ENCODE data around the gene DNM3.

DNA sequence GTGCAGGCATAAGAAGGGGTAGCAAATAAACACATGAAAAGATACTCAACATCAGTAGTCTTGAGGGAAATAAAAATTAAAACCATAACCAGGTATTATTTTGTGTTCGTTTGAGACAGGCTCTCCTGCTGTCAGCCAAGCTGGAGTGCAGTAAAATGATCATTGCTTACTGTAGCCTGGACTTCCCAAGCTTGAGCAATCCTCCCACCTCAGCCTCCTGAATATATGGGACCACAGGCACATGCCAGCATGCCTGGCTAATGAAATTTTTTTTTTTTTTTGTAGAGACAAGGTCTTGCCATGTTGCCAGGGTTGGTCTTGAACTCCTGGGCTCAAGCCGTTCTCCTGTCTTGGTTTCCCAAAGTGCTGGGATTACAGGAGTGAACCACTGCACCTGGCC lies 108.0 kb downstream of the DNM3 start:
- TF ChIP-seq, protein P1, sequence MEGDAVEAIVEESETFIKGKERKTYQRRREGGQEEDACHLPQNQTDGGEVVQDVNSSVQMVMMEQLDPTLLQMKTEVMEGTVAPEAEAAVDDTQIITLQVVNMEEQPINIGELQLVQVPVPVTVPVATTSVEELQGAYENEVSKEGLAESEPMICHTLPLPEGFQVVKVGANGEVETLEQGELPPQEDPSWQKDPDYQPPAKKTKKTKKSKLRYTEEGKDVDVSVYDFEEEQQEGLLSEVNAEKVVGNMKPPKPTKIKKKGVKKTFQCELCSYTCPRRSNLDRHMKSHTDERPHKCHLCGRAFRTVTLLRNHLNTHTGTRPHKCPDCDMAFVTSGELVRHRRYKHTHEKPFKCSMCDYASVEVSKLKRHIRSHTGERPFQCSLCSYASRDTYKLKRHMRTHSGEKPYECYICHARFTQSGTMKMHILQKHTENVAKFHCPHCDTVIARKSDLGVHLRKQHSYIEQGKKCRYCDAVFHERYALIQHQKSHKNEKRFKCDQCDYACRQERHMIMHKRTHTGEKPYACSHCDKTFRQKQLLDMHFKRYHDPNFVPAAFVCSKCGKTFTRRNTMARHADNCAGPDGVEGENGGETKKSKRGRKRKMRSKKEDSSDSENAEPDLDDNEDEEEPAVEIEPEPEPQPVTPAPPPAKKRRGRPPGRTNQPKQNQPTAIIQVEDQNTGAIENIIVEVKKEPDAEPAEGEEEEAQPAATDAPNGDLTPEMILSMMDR (IDR thresholded peaks at IDR 0.05; ENCODE audit: insufficient read depth, low read depth, low read length), result no peak
- no peak for TF ChIP-seq EZH2 (IDR thresholded peaks at IDR 0.05; ENCODE audit: insufficient read depth, low read length)
